ENCODE results near the gene TMCC2.

DNA sequence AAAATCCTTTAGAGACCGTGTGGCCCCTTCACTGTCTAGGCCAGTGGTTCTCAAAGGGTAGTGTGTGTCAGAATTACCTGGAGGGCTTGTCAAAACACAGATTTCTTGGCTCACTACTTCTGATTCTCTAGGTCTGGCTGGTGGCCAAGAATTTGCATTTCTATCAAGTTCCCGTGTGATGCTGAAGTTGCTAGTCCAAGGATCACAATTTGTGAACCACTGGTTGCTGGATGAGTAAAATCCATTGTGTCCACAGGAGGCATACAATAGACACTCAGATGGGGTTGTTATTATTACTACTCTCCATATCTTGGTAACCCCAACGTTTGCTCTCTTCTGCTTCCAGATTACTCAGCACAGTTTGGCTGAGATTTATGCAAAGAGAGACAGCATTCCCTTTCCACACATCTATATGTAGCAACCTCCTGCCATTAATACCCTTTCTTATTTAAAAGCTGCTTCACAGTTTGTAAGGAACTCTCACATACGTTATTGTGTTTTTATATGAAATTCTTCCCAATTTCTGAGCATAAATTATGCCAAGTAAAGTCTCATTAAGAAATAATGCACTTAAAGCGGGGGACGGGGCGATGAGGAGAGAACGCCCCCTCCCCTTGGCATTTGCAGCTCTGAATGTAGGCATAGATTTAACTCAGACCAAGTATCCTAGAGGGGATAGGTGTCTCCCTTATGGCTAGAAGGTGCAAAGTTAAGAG, 720 bp upstream of the TMCC2 start:
- TF ChIP-seq POLR2A (IDR thresholded peaks at IDR 0.05; ENCODE audit: borderline replicate concordance, extremely low read depth, insufficient read depth, insufficient read length) (no peak), POLR2AphosphoS5 (IDR thresholded peaks at IDR 0.05; ENCODE audit: low read depth, low read length) (no peak), EZH2 (IDR thresholded peaks at IDR 0.05) (no peak), EGR1 (IDR thresholded peaks at IDR 0.05; ENCODE audit: low read depth) (no peak), SRF (IDR thresholded peaks at IDR 0.05; ENCODE audit: low read depth) (no peak), TCF7L2 (IDR thresholded peaks at IDR 0.05; ENCODE audit: borderline replicate concordance, extremely low read depth, insufficient read depth, insufficient read length) (no peak), YY1 (IDR thresholded peaks at IDR 0.05; ENCODE audit: extremely low read depth, insufficient replicate concordance, low read depth, low read length) (no peak), JUND (IDR thresholded peaks at IDR 0.05) (no peak)
- TF ChIP-seq, protein P1, sequence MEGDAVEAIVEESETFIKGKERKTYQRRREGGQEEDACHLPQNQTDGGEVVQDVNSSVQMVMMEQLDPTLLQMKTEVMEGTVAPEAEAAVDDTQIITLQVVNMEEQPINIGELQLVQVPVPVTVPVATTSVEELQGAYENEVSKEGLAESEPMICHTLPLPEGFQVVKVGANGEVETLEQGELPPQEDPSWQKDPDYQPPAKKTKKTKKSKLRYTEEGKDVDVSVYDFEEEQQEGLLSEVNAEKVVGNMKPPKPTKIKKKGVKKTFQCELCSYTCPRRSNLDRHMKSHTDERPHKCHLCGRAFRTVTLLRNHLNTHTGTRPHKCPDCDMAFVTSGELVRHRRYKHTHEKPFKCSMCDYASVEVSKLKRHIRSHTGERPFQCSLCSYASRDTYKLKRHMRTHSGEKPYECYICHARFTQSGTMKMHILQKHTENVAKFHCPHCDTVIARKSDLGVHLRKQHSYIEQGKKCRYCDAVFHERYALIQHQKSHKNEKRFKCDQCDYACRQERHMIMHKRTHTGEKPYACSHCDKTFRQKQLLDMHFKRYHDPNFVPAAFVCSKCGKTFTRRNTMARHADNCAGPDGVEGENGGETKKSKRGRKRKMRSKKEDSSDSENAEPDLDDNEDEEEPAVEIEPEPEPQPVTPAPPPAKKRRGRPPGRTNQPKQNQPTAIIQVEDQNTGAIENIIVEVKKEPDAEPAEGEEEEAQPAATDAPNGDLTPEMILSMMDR (IDR thresholded peaks at IDR 0.05 in 2 of 3, conservative IDR thresholded peaks at IDR 0.05 in 1 of 3; ENCODE audit: borderline replicate concordance in 1 of 3, insufficient read depth in 1 of 3, low read depth in 2 of 3, low read length in 2 of 3), result no peak; a peak in 1 of 6 replicates
- TF ChIP-seq, protein P2, sequence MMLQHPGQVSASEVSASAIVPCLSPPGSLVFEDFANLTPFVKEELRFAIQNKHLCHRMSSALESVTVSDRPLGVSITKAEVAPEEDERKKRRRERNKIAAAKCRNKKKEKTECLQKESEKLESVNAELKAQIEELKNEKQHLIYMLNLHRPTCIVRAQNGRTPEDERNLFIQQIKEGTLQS (IDR thresholded peaks at IDR 0.05), result no peak
- TF ChIP-seq, protein P3, sequence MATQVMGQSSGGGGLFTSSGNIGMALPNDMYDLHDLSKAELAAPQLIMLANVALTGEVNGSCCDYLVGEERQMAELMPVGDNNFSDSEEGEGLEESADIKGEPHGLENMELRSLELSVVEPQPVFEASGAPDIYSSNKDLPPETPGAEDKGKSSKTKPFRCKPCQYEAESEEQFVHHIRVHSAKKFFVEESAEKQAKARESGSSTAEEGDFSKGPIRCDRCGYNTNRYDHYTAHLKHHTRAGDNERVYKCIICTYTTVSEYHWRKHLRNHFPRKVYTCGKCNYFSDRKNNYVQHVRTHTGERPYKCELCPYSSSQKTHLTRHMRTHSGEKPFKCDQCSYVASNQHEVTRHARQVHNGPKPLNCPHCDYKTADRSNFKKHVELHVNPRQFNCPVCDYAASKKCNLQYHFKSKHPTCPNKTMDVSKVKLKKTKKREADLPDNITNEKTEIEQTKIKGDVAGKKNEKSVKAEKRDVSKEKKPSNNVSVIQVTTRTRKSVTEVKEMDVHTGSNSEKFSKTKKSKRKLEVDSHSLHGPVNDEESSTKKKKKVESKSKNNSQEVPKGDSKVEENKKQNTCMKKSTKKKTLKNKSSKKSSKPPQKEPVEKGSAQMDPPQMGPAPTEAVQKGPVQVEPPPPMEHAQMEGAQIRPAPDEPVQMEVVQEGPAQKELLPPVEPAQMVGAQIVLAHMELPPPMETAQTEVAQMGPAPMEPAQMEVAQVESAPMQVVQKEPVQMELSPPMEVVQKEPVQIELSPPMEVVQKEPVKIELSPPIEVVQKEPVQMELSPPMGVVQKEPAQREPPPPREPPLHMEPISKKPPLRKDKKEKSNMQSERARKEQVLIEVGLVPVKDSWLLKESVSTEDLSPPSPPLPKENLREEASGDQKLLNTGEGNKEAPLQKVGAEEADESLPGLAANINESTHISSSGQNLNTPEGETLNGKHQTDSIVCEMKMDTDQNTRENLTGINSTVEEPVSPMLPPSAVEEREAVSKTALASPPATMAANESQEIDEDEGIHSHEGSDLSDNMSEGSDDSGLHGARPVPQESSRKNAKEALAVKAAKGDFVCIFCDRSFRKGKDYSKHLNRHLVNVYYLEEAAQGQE (IDR thresholded peaks at IDR 0.05; ENCODE audit: low read depth), result no peak
